IMR-90 (cell line): Measurements from ENCODE around the gene SMIM33. TPM values are rescaled to one million over a fixed set of nuclear protein-coding genes. Genes with fewer than 3 reads are reported as not detected.

Source experiments
- ATAC-seq: fragments of 200-7000 bp; cut with Tn5 transposase; 2 replicates; pipeline ENCODE4 v1.9.1; 2020; ENCODE audit warnings: low read depth, mild to moderate bottlenecking, moderate library complexity
- BruUV-seq: library from RNA; stranded (reverse); fragments of 400-500 nt; replicated peaks from 2 replicates; lab custom pipeline; 2021; lab: Mats Ljungman, UMichigan
- CTCF ChIA-PET: fragments of 300-600 bp; formaldehyde crosslinking; extraction: SDS; loops from one replicate; lab custom pipeline; 2021; ENCODE audit warnings: antibody characterized with exemption; lab: Yijun Ruan, JAX
- POLR2A ChIA-PET: fragments of 300-600 bp; sonication (Branson Sonifier 250); formaldehyde crosslinking; loops from one replicate; lab custom pipeline; 2022; ENCODE audit warnings: antibody characterized with exemption; ENCODE audit not compliant: unreplicated experiment; lab: Charles Lee
- DNase-seq: peaks from one replicate; pipeline ENCODE4 v3.0.0; 2013
- H2AFZ ChIP-seq: replicated peaks from 2 replicates; pipeline ENCODE3; 2013; ENCODE audit warnings: low read length, mild to moderate bottlenecking; ENCODE audit not compliant: poor library complexity
- H2AK5ac ChIP-seq: 2 replicates; pipeline ENCODE4 v1.6.1; 2013; ENCODE audit warnings: low read depth, low read length, inconsistent platforms
- H2AK9ac ChIP-seq: replicated peaks from 2 replicates; pipeline ENCODE3; 2013; ENCODE audit warnings: mild to moderate bottlenecking, low read depth, low read length, moderate library complexity; ENCODE audit not compliant: poor library complexity
- H2BK120ac ChIP-seq: 2 replicates; pipeline ENCODE4 v1.6.1; 2013; ENCODE audit warnings: low read depth, low read length, inconsistent platforms
- H2BK15ac ChIP-seq: 3 replicates; pipeline ENCODE4 v1.6.1; 2013; ENCODE audit warnings: low read depth, low read length, inconsistent platforms
- H2BK20ac ChIP-seq: 2 replicates; pipeline ENCODE4 v1.6.1; 2013; ENCODE audit warnings: low read depth, mild to moderate bottlenecking, inconsistent platforms, low read length, moderate library complexity
- H2BK5ac ChIP-seq: 2 replicates; pipeline ENCODE4 v1.6.1; 2013; ENCODE audit warnings: mild to moderate bottlenecking, low read depth, low read length, inconsistent platforms; ENCODE audit not compliant: poor library complexity, severe bottlenecking
- H3K14ac ChIP-seq: replicated peaks from 2 replicates; pipeline ENCODE4 v1.6.1; 2013; ENCODE audit warnings: low read depth, low read length, inconsistent platforms
- H3K18ac ChIP-seq: 2 replicates; pipeline ENCODE4 v1.6.1; 2013; ENCODE audit warnings: low read depth, low read length, control low read depth
- H3K23ac ChIP-seq: 2 replicates; pipeline ENCODE4 v1.6.1; 2013; ENCODE audit warnings: low read depth, low read length, inconsistent platforms
- H3K27ac ChIP-seq: 2 replicates; pipeline ENCODE4 v1.5.1; 2013; ENCODE audit warnings: mild to moderate bottlenecking, control low read depth, low read length; ENCODE audit not compliant: insufficient read depth
- H3K27me3 ChIP-seq: 2 replicates; pipeline ENCODE4 v1.6.1; 2013; ENCODE audit warnings: low read length; ENCODE audit not compliant: control insufficient read depth, insufficient read depth
- H3K36me3 ChIP-seq: 2 replicates; pipeline ENCODE4 v1.6.1; 2013; ENCODE audit warnings: low read length, mixed read lengths; ENCODE audit not compliant: control insufficient read depth, insufficient read depth
- H3K4ac ChIP-seq: 2 replicates; pipeline ENCODE4 v1.6.1; 2013; ENCODE audit warnings: low read depth, low read length, inconsistent platforms
- H3K4me1 ChIP-seq: 2 replicates; pipeline ENCODE4 v1.6.1; 2013; ENCODE audit warnings: low read length, mixed read lengths; ENCODE audit not compliant: control insufficient read depth, insufficient read depth
- H3K4me2 ChIP-seq: 2 replicates; pipeline ENCODE4 v1.6.1; 2013; ENCODE audit warnings: low read depth, mild to moderate bottlenecking, control low read depth, low read length, moderate library complexity
- H3K4me3 ChIP-seq: 2 replicates; pipeline ENCODE4 v1.5.1; 2013; ENCODE audit warnings: low read depth, mild to moderate bottlenecking, control low read depth, low read length, moderate library complexity; ENCODE audit not compliant: insufficient read depth
- H3K56ac ChIP-seq: 2 replicates; pipeline ENCODE4 v1.6.1; 2013; ENCODE audit warnings: low read length, inconsistent platforms; ENCODE audit not compliant: insufficient read depth; ENCODE audit errors: extremely low read depth
- H3K79me1 ChIP-seq, 2 experiments: 2 replicates each; pipeline ENCODE4 v1.6.1; 2013; ENCODE audit warnings: low read length in 2 of 2, inconsistent platforms in 1 of 2, low read depth in 1 of 2
- H3K9ac ChIP-seq: 2 replicates; pipeline ENCODE4 v1.6.1; 2013; ENCODE audit warnings: low read depth, low read length, control low read depth
- H3K9me1 ChIP-seq: 2 replicates; pipeline ENCODE4 v1.6.1; 2013; ENCODE audit warnings: low read length, inconsistent platforms; ENCODE audit not compliant: insufficient read depth
- H3K9me3 ChIP-seq: 2 replicates; pipeline ENCODE4 v1.6.1; 2013; ENCODE audit warnings: low read length; ENCODE audit not compliant: control insufficient read depth, insufficient read depth
- H4K20me1 ChIP-seq: 2 replicates; pipeline ENCODE4 v1.6.1; 2013; ENCODE audit warnings: low read length, inconsistent platforms; ENCODE audit not compliant: insufficient read depth
- H4K5ac ChIP-seq: 2 replicates; pipeline ENCODE4 v1.6.1; 2013; ENCODE audit warnings: mild to moderate bottlenecking, low read depth, low read length, control low read depth
- H4K8ac ChIP-seq, 2 experiments: 2 replicates each; pipeline ENCODE4 v1.6.1; 2013; ENCODE audit warnings: low read depth in 2 of 2, low read length in 2 of 2, control low read depth in 1 of 2, inconsistent platforms in 1 of 2
- H4K91ac ChIP-seq: 2 replicates; pipeline ENCODE4 v1.6.1; 2013; ENCODE audit warnings: low read depth, low read length, inconsistent platforms; ENCODE audit not compliant: insufficient read depth
- CHD1 ChIP-seq: IDR thresholded peaks from 2 replicates; pipeline ENCODE4 v1.6.1; 2012; ENCODE audit warnings: low read depth, low read length, improper control_type of control experiment
- MAFK ChIP-seq: IDR thresholded peaks from 2 replicates; pipeline ENCODE4 v1.6.1; 2012; ENCODE audit warnings: low read depth, low read length, improper control_type of control experiment
- NFE2L2 ChIP-seq: fragments of 150-350 bp; IDR thresholded peaks from 2 replicates; pipeline ENCODE4 v1.6.1; 2016; ENCODE audit warnings: low read depth, mild to moderate bottlenecking, low read length
- POLR2A ChIP-seq: IDR thresholded peaks from 2 replicates; pipeline ENCODE4 v1.6.1; 2012; ENCODE audit warnings: mild to moderate bottlenecking, low read depth, low read length
- RCOR1 ChIP-seq: IDR thresholded peaks from 2 replicates; pipeline ENCODE4 v1.6.1; 2012; ENCODE audit warnings: mild to moderate bottlenecking, low read length, improper control_type of control experiment; ENCODE audit not compliant: insufficient replicate concordance
- USF2 ChIP-seq: fragments of 150-350 bp; IDR thresholded peaks from 2 replicates; pipeline ENCODE4 v1.6.1; 2017; ENCODE audit warnings: mild to moderate bottlenecking, antibody characterized with exemption, low read length, low read depth
- WGBS, 2 experiments: methylation state at CpG; one replicate each; pipeline versions ENCODE4 v1.1.5 to v1.1.7; 2013; ENCODE audit warnings: missing lambda C conversion rate in 2 of 2; ENCODE audit not compliant: insufficient read length in 1 of 2; ENCODE audit errors: extremely low coverage in 2 of 2; 5-methylcytosine and 5-hydroxymethylcytosine counted together
- dilution Hi-C: fragments of 300-500 bp; cut with HindIII; formaldehyde crosslinking; loops from one replicate; pipeline ENCODE4 v1.14.3; 2018; ENCODE audit warnings: low sequenced_read_pairs; ENCODE audit not compliant: unreplicated experiment
- in situ Hi-C: fragments of 300-500 bp; cut with MboI; formaldehyde crosslinking; loops from 3 replicates; pipeline ENCODE4 v1.14.3; 2019; ENCODE audit warnings: low sequenced_read_pairs, inconsistent platforms, mixed read lengths
- intact Hi-C: fragments of 100-400 bp; cut with micrococcal nuclease; formaldehyde crosslinking; loops from 2 replicates; pipeline ENCODE4 v1.10.0; 2022
- polyA plus RNA-seq, 3 experiments: library from polyadenylated mRNA; depleted of rRNA; stranded (reverse); fragments of >200 nt; gene quantifications; 2 replicates each; pipeline ENCODE4 v1.2.3, GENCODE V29; 2012; ENCODE audit warnings: low replicate concordance in 1 of 3
- total RNA-seq: library from RNA; depleted of rRNA; stranded (reverse); fragments of >200 nt; gene quantifications from 2 replicates; pipeline ENCODE4 v1.2.3, GENCODE V29; 2012

SMIM33 gene
- total and polyA plus RNA-seq, 2 of the 4 experiments (the other 2 are of a cell fraction) = not detected

GRCh38 chr5:139475865-139476617 lies 5.2 kb downstream of the SMIM33 start:
- ChIA-PET POLR2A (no interaction called here), CTCF (no interaction called here)
- Histone ChIP-seq H2BK5ac (no peak overlapping the region), H4K91ac (0 out of 2 replicates have a peak overlapping the region, but pooled peaks have one; percentile 27), H3K4ac (peak overlapping the region; percentile 43; the same call in 1 of the 2 replicates), H3K56ac (no peak overlapping the region), H2BK15ac (no peak overlapping the region), H2AK9ac (no peak overlapping the region), H4K5ac (no peak overlapping the region), H3K4me1 (peaks cover 27% of the 10 kb centered on the region), H4K20me1 (no peaks in the 10 kb centered on the region; the same call in 1 of the 2 replicates), H3K27me3 (no peaks in the 10 kb centered on the region), H3K9ac (no peak overlapping the region), H3K79me1 (peaks cover 12 to 45% of the 10 kb centered on the region in 2 experiments), H3K36me3 (peaks cover 15% of the 10 kb centered on the region), H3K23ac (no peak overlapping the region), H3K9me3 (no peaks in the 10 kb centered on the region), H2AK5ac (0 out of 2 replicates have a peak overlapping the region, but pooled peaks have one; percentile 30), H4K8ac (0 out of 4 replicates have a peak overlapping the region, but pooled peaks of 1 of the 2 experiments have one; percentile 40), H3K27ac (no peak overlapping the region), H2BK20ac (0 out of 2 replicates have a peak overlapping the region, but pooled peaks have one; percentile 31), H3K4me2 (no peak overlapping the region), H3K18ac (no peak overlapping the region), H2BK120ac (no peak overlapping the region), H2AFZ (no peak overlapping the region), H3K9me1 (peaks cover 31% of the 10 kb centered on the region), H3K14ac (no peak overlapping the region), H3K4me3 (no peak overlapping the region)
- dilution Hi-C loops (no loop called here), in situ Hi-C loops (no loop called here), intact Hi-C loops (no loop called here)
- no peak for DNase-seq
- ATAC-seq = no peak
- TF ChIP-seq USF2 (no peak), POLR2A (no peak), CHD1 (no peak), MAFK (no peak), NFE2L2 (no peak), RCOR1 (no peak)
- no TSS peak for BruUV-seq
- 83% methylated on average over 3 of the region's 13 CpGs; no CpG with 5 or more reads in 1 of the 2 experiments for WGBS, 2 experiments
